H1 (cell line): Measurements from ENCODE around the gene CHD5. TPM values are rescaled to one million over a fixed set of nuclear protein-coding genes. Genes with fewer than 3 reads are reported as not detected.

Source experiments
- CTCF ChIA-PET: fragments of 300-600 bp; sonication (Branson Sonifier 250); formaldehyde crosslinking; loops from one replicate; lab custom pipeline; 2021; ENCODE audit not compliant: partially characterized antibody; lab: Charles Lee
- POLR2A ChIA-PET: fragments of 300-600 bp; sonication (Branson Sonifier 250); formaldehyde crosslinking; loops from one replicate; lab custom pipeline; 2021; ENCODE audit warnings: inconsistent platforms; ENCODE audit not compliant: partially characterized antibody; lab: Charles Lee
- DNase-seq, 2 experiments: peaks; one replicate each; pipeline versions ENCODE4 v3.0.0 to v3.0.0-alpha.2; 2010 to 2022; ENCODE audit warnings: low spot score in 2 of 2, low read depth in 1 of 2, mixed read lengths in 1 of 2
- FAIRE-seq: peaks from 2 replicates; lab custom pipeline; 2011; peaks lifted over from hg19 to GRCh38; lab: Jason Lieb, UNC
- H2AFZ ChIP-seq: 2 replicates; pipeline ENCODE4 v1.8.1; 2012; ENCODE audit warnings: low read length, inconsistent platforms
- H2AK5ac ChIP-seq: 2 replicates; pipeline ENCODE4 v1.6.1; 2013; ENCODE audit warnings: low read depth, low read length
- H2BK120ac ChIP-seq: replicated peaks from 2 replicates; pipeline ENCODE3; 2013; ENCODE audit warnings: low read depth, low read length, inconsistent platforms
- H2BK12ac ChIP-seq: 2 replicates; pipeline ENCODE4 v1.6.1; 2013; ENCODE audit warnings: low read depth, low read length
- H2BK15ac ChIP-seq: 2 replicates; pipeline ENCODE4 v1.6.1; 2013; ENCODE audit warnings: low read length
- H2BK20ac ChIP-seq: 2 replicates; pipeline ENCODE4 v1.6.1; 2013; ENCODE audit warnings: low read length
- H2BK5ac ChIP-seq: 2 replicates; pipeline ENCODE4 v1.6.1; 2013; ENCODE audit warnings: low read depth, low read length
- H3K14ac ChIP-seq: 2 replicates; pipeline ENCODE4 v1.6.1; 2013; ENCODE audit warnings: inconsistent platforms; ENCODE audit not compliant: insufficient read length
- H3K18ac ChIP-seq: 2 replicates; pipeline ENCODE4 v1.6.1; 2013; ENCODE audit warnings: low read length; ENCODE audit errors: extremely low read depth
- H3K23ac ChIP-seq: 2 replicates; pipeline ENCODE4 v1.6.1; 2013; ENCODE audit warnings: inconsistent platforms; ENCODE audit not compliant: insufficient read length
- H3K23me2 ChIP-seq: 2 replicates; pipeline ENCODE4 v1.6.1; 2013; ENCODE audit warnings: low read depth, low read length
- H3K27ac ChIP-seq: 2 replicates; pipeline ENCODE4 v1.6.1; 2011; ENCODE audit warnings: low read depth, low read length, inconsistent platforms
- H3K27me3 ChIP-seq, 4 experiments: replicated peaks in 1 of 4; 1 replicate in 1 of 4; 2 replicates in 3 of 4; pipeline versions ENCODE4 v1.6.1 to v1.8.1; 2011 to 2013; ENCODE audit warnings: low read length in 3 of 4, mild to moderate bottlenecking in 3 of 4, inconsistent platforms in 2 of 4, mixed read lengths in 2 of 4, moderate library complexity in 1 of 4; ENCODE audit not compliant: control insufficient read depth in 3 of 4, insufficient read depth in 3 of 4; ENCODE audit errors: extremely low read depth in 1 of 4
- H3K36me3 ChIP-seq, 4 experiments: 2 replicates each; pipeline versions ENCODE4 v1.6.1 to v1.8.1; 2011 to 2013; ENCODE audit warnings: mild to moderate bottlenecking in 4 of 4, low read length in 3 of 4, moderate library complexity in 2 of 4, control low read depth in 1 of 4, inconsistent platforms in 1 of 4; ENCODE audit not compliant: insufficient read depth in 4 of 4, control insufficient read depth in 2 of 4
- H3K4ac ChIP-seq: replicated peaks from 2 replicates; pipeline ENCODE3; 2013; ENCODE audit warnings: low read length, low read depth, mixed read lengths, inconsistent platforms; ENCODE audit not compliant: insufficient read length
- H3K4me1 ChIP-seq, 4 experiments: replicated peaks in 1 of 4; 1 replicate in 1 of 4; 2 replicates in 3 of 4; pipeline versions ENCODE4 v1.6.1 to v1.8.1; 2011 to 2013; ENCODE audit warnings: low read length in 3 of 4, inconsistent platforms in 2 of 4, mixed read lengths in 1 of 4; ENCODE audit not compliant: insufficient read depth in 4 of 4, control insufficient read depth in 3 of 4
- H3K4me2 ChIP-seq, 2 experiments: 2 replicates each; pipeline versions ENCODE4 v1.6.1 to v1.8.1; 2011 to 2013; ENCODE audit warnings: low read depth in 2 of 2, low read length in 2 of 2, control low read depth in 1 of 2, inconsistent platforms in 1 of 2, mild to moderate bottlenecking in 1 of 2; ENCODE audit not compliant: insufficient read depth in 1 of 2
- H3K4me3 ChIP-seq, 4 experiments: fragments of 200-600, 300-600 bp in 1 of 4; sonication (generic), shearing (Covaris generic), sonication (Bioruptor Twin) in 1 of 4; 2 replicates each; pipeline versions ENCODE4 v1.5.1 to v1.8.1; 2011 to 2016; ENCODE audit warnings: low read length in 4 of 4, low read depth in 3 of 4, control low read depth in 2 of 4, inconsistent platforms in 2 of 4, mild to moderate bottlenecking in 2 of 4, mixed read lengths in 1 of 4, moderate library complexity in 1 of 4; ENCODE audit not compliant: insufficient read depth in 2 of 4; ENCODE audit errors: extremely low read depth in 1 of 4
- H3K56ac ChIP-seq: replicated peaks from 2 replicates; pipeline ENCODE3; 2013; ENCODE audit warnings: low read depth, mild to moderate bottlenecking, mixed read lengths, low read length, inconsistent platforms; ENCODE audit not compliant: insufficient read length
- H3K79me1 ChIP-seq: 2 replicates; pipeline ENCODE4 v1.6.1; 2013; ENCODE audit warnings: low read depth, low read length, control low read depth
- H3K79me2 ChIP-seq, 2 experiments: 2 replicates each; pipeline versions ENCODE4 v1.6.1 to v1.8.1; 2012 to 2013; ENCODE audit warnings: low read length in 2 of 2, mild to moderate bottlenecking in 2 of 2, inconsistent platforms in 1 of 2; ENCODE audit not compliant: insufficient read depth in 2 of 2, control insufficient read depth in 1 of 2
- H3K9ac ChIP-seq, 4 experiments: replicated peaks in 1 of 4; 1 replicate in 1 of 4; 2 replicates in 3 of 4; pipeline versions ENCODE4 v1.6.1 to v1.8.1; 2011 to 2013; ENCODE audit warnings: low read depth in 3 of 4, low read length in 3 of 4, control low read depth in 2 of 4, mild to moderate bottlenecking in 2 of 4, moderate library complexity in 2 of 4, inconsistent platforms in 1 of 4; ENCODE audit errors: extremely low read depth in 1 of 4
- H3K9me3 ChIP-seq, 2 experiments: 2 replicates each; pipeline versions ENCODE4 v1.6.1 to v1.8.1; 2012 to 2013; ENCODE audit warnings: mild to moderate bottlenecking in 2 of 2, moderate library complexity in 2 of 2, control low read depth in 1 of 2, inconsistent platforms in 1 of 2, low read depth in 1 of 2, low read length in 1 of 2, mixed read lengths in 1 of 2; ENCODE audit not compliant: insufficient read depth in 2 of 2
- H4K20me1 ChIP-seq, 2 experiments: replicated peaks in 1 of 2; 2 replicates each; pipeline versions ENCODE3 to v1.8.1; 2011 to 2013; ENCODE audit warnings: inconsistent platforms in 2 of 2, low read length in 2 of 2, mild to moderate bottlenecking in 1 of 2; ENCODE audit not compliant: insufficient read depth in 2 of 2, control insufficient read depth in 1 of 2
- H4K5ac ChIP-seq: 2 replicates; pipeline ENCODE4 v1.6.1; 2013; ENCODE audit warnings: low read length, low read depth, mixed read lengths, inconsistent platforms; ENCODE audit not compliant: insufficient read length
- H4K8ac ChIP-seq: 2 replicates; pipeline ENCODE4 v1.8.0; 2013; ENCODE audit warnings: mild to moderate bottlenecking, moderate library complexity, low read length, inconsistent platforms; ENCODE audit not compliant: insufficient read depth; ENCODE audit errors: extremely low read depth
- H4K91ac ChIP-seq: replicated peaks from 2 replicates; pipeline ENCODE3; 2013; ENCODE audit warnings: low read length, mixed read lengths, inconsistent platforms; ENCODE audit not compliant: insufficient read length
- E2F6 ChIP-seq: IDR thresholded peaks from 2 replicates; pipeline ENCODE4 v1.6.1; 2012; ENCODE audit warnings: inconsistent platforms
- MAFK ChIP-seq: IDR thresholded peaks from 2 replicates; pipeline ENCODE4 v1.6.1; 2012; ENCODE audit warnings: low read depth, mild to moderate bottlenecking, improper control_type of control experiment, low read length
- WGBS, 2 experiments: shearing (Covaris generic) in 1 of 2; methylation state at CpG; one replicate each; pipeline versions ENCODE4 v1.1.6 to v1.1.7; 2013 to 2015; ENCODE audit warnings: low lambda C conversion rate in 2 of 2, mixed read lengths in 2 of 2, inconsistent platforms in 1 of 2, low coverage in 1 of 2, missing lambda C conversion rate in 1 of 2; ENCODE audit not compliant: insufficient replicate concordance in 2 of 2, insufficient coverage in 1 of 2, insufficient read length in 1 of 2; ENCODE audit errors: extremely low coverage in 1 of 2, missing lambda C conversion rate in 1 of 2; 5-methylcytosine and 5-hydroxymethylcytosine counted together
- polyA plus RNA-seq, 7 experiments: library from polyadenylated mRNA; depleted of rRNA in 3 of 7; stranded (reverse) in 5 of 7; unstranded in 2 of 7; fragments of >200 nt in 5 of 7; fragments of 200-250 nt in 2 of 7; gene quantifications; 1 replicate in 5 of 7; 2 replicates in 1 of 7; 4 replicates in 1 of 7; pipeline versions ENCODE4 v1.2.1 to v1.2.3, GENCODE V29; 2011 to 2013; ENCODE audit warnings: missing spikeins in 2 of 7, mixed read lengths in 2 of 7
- total RNA-seq: library from RNA; stranded (reverse); fragmentation: NEBNext Ultra II Directional; extraction: Animal tissue kit (Norgen Biotek cat#: 25700); gene quantifications from 2 replicates; pipeline ENCODE4 v1.2.1, GENCODE V29; 2021

Gene CHD5
- total and polyA plus RNA-seq, 2 of the 8 experiments (the other 6 are each of a cell fraction or from before 2014, with no cell fraction given) = 0.42 to 1.8 TPM

GRCh38 chr1:6071219-6071618, 108.9 kb downstream of the CHD5 start:
- TF ChIP-seq MAFK (no peak), E2F6 (no peak)
- POLR2A ChIA-PET = interaction anchor here (1.4 kb wide), 1 partner anchor 9 kb away, joined by 4 read pairs; no protein-coding TSS in a partner anchor
- Histone ChIP-seq H3K4me2 (no peak overlapping the region), H3K4me3 (no peak overlapping the region), H3K23me2 (no peaks in the 10 kb centered on the region), H2AFZ (no peak overlapping the region), H3K9ac (no peak overlapping the region), H2BK12ac (no peak overlapping the region), H3K4ac (no peak overlapping the region), H3K18ac (no peak overlapping the region; the same call in 1 of the 2 replicates), H4K8ac (peak overlapping the region; percentile 46; the same call in 1 of the 2 replicates), H4K5ac (no peak overlapping the region), H2BK20ac (no peak overlapping the region), H2BK120ac (no peak overlapping the region), H3K36me3 (no peaks in the 10 kb centered on the region), H3K14ac (no peak overlapping the region), H3K4me1 (no peaks in the 10 kb centered on the region), H4K91ac (no peak overlapping the region), H2AK5ac (no peak overlapping the region), H2BK5ac (no peak overlapping the region), H3K56ac (no peak overlapping the region), H3K27me3 (no peaks in the 10 kb centered on the region; a peak in 1 of 7 replicates), H3K27ac (no peak overlapping the region), H3K23ac (no peak overlapping the region), H3K9me3 (no peaks in the 10 kb centered on the region), H4K20me1 (peaks cover 0 to 2% of the 10 kb centered on the region in 2 experiments), H3K79me1 (no peaks in the 10 kb centered on the region), H2BK15ac (no peak overlapping the region), H3K79me2 (no peaks in the 10 kb centered on the region)
- 91% methylated on average over 13 of the region's 13 CpGs; no CpG with 5 or more reads in 1 of the 2 experiments for WGBS, 2 experiments
- no peak for DNase-seq
- CTCF ChIA-PET = interaction anchor here (0.8 to 4.6 kb wide), 4 partner anchors 12 to 168 kb away, joined by 3 to 22 read pairs (median 4); no protein-coding TSS in a partner anchor
- no peak for FAIRE-seq
